SK-N-SH (cell line): ENCODE results near the gene ALPG. TPM values are rescaled to one million over a fixed set of nuclear protein-coding genes. Genes with fewer than 3 reads are reported as not detected.

Experiments used
- CTCF ChIA-PET: fragments of 300-600, 350-600 bp; formaldehyde crosslinking; extraction: SDS; loops from one replicate; lab custom pipeline; 2021; lab: Yijun Ruan, JAX
- POLR2A ChIA-PET: fragments of 350-600 bp; sonication (Branson Sonifier 250); formaldehyde crosslinking; extraction: SDS; loops from one replicate; lab custom pipeline; 2020; ENCODE audit warnings: antibody characterized with exemption, inconsistent platforms; lab: Yijun Ruan, JAX
- DNase-seq: peaks from one replicate; pipeline ENCODE4 v3.0.0; 2012
- H2AFZ ChIP-seq: fragments of 200-600 bp; sonication (generic); 2 replicates; pipeline ENCODE4 v1.8.1; 2016; ENCODE audit warnings: antibody characterized with exemption, mild to moderate bottlenecking, low read depth
- H3F3A ChIP-seq: fragments of 200-600 bp; sonication (generic); replicated peaks from 2 replicates; pipeline ENCODE3; 2016; ENCODE audit warnings: antibody characterized with exemption, mild to moderate bottlenecking; ENCODE audit not compliant: insufficient read depth
- H3K27ac ChIP-seq, 2 experiments: fragments of 200-500 bp in 1 of 2; fragments of 200-600 bp in 1 of 2; sonication (Bioruptor generic) in 1 of 2; sonication (generic), shearing (Covaris generic) in 1 of 2; 2 replicates each; pipeline versions ENCODE4 v1.5.1 to v1.6.1; 2014 to 2016; ENCODE audit warnings: low read depth in 2 of 2, inconsistent platforms in 1 of 2, low read length in 1 of 2, mild to moderate bottlenecking in 1 of 2, mixed read lengths in 1 of 2
- H3K27me3 ChIP-seq: fragments of 200-600 bp; sonication (generic), shearing (Covaris generic); 2 replicates; pipeline ENCODE4 v1.6.1; 2016; ENCODE audit warnings: mixed run types; ENCODE audit not compliant: insufficient read depth
- H3K36me3 ChIP-seq, 2 experiments: fragments of 200-500 bp in 1 of 2; fragments of 200-600 bp in 1 of 2; sonication (Bioruptor generic) in 1 of 2; sonication (generic) in 1 of 2; replicated peaks in 1 of 2; 2 replicates each; pipeline versions ENCODE3 to v1.5.1; 2014 to 2016; ENCODE audit warnings: low read length in 1 of 2, mild to moderate bottlenecking in 1 of 2; ENCODE audit not compliant: insufficient read depth in 2 of 2, control insufficient read depth in 1 of 2
- H3K4me1 ChIP-seq, 2 experiments: fragments of 200-500 bp in 1 of 2; fragments of 200-600 bp in 1 of 2; sonication (Bioruptor generic) in 1 of 2; sonication (generic), shearing (Covaris generic) in 1 of 2; 2 replicates each; pipeline versions ENCODE4 v1.5.1 to v1.6.1; 2014 to 2016; ENCODE audit warnings: low read depth in 1 of 2, low read length in 1 of 2, mixed run types in 1 of 2; ENCODE audit not compliant: insufficient read depth in 2 of 2, control insufficient read depth in 1 of 2
- H3K4me2 ChIP-seq: fragments of 200-600 bp; sonication (generic), shearing (Covaris generic); 2 replicates; pipeline ENCODE4 v1.6.1; 2017; ENCODE audit warnings: mixed run types
- H3K4me3 ChIP-seq, 2 experiments: fragments of 200-500 bp in 1 of 2; fragments of 200-600 bp in 1 of 2; sonication (Bioruptor generic) in 1 of 2; sonication (generic), shearing (Covaris generic) in 1 of 2; 2 replicates each; pipeline versions ENCODE4 v1.5.1 to v1.8.1; 2014 to 2016; ENCODE audit warnings: low read depth in 2 of 2, inconsistent platforms in 1 of 2, low read length in 1 of 2, mild to moderate bottlenecking in 1 of 2, mixed read lengths in 1 of 2, moderate library complexity in 1 of 2
- H3K79me2 ChIP-seq: fragments of 200-600 bp; sonication (generic); 2 replicates; pipeline ENCODE4 v1.8.1; 2017; ENCODE audit warnings: mild to moderate bottlenecking; ENCODE audit not compliant: insufficient read depth
- H3K9ac ChIP-seq: fragments of 200-600 bp; sonication (generic); 2 replicates; pipeline ENCODE4 v1.6.1; 2017; ENCODE audit warnings: mixed run types
- H3K9me2 ChIP-seq: fragments of 200-600 bp; sonication (generic); 2 replicates; pipeline ENCODE4 v1.6.1; 2017; ENCODE audit warnings: mixed run types
- H3K9me3 ChIP-seq: fragments of 200-600 bp; sonication (generic); 2 replicates; pipeline ENCODE4 v1.6.1; 2017; ENCODE audit warnings: mixed run types, mild to moderate bottlenecking, moderate library complexity
- H4K20me1 ChIP-seq: fragments of 200-600 bp; sonication (generic); 2 replicates; pipeline ENCODE4 v1.6.1; 2017; ENCODE audit warnings: mild to moderate bottlenecking, mixed run types; ENCODE audit not compliant: insufficient read depth
- POLR2AphosphoS5 ChIP-seq: IDR thresholded peaks from 2 replicates; pipeline ENCODE4 v1.6.1; 2012; ENCODE audit warnings: low read depth, low read length
- SIN3A ChIP-seq: IDR thresholded peaks from 2 replicates; pipeline ENCODE4 v1.6.1; 2012; ENCODE audit warnings: low read depth, mild to moderate bottlenecking, low read length, moderate library complexity, borderline replicate concordance
- TAF1 ChIP-seq: IDR thresholded peaks from 2 replicates; pipeline ENCODE4 v1.6.1; 2012; ENCODE audit warnings: low read depth, mild to moderate bottlenecking, low read length, moderate library complexity, borderline replicate concordance
- WGBS: methylation state at CpG from one replicate; pipeline ENCODE4 v1.1.6; 2017; ENCODE audit warnings: low lambda C conversion rate; 5-methylcytosine and 5-hydroxymethylcytosine counted together
- polyA plus RNA-seq, 3 experiments: library from polyadenylated mRNA; depleted of rRNA; stranded (reverse); fragments of >200 nt; gene quantifications; 2 replicates each; pipeline ENCODE4 v1.2.3, GENCODE V29; 2012
- TF ChIP-seq, protein P1 (sequence below): IDR thresholded peaks from 2 replicates; pipeline ENCODE4 v1.4.0; 2012; ENCODE audit warnings: low read depth, borderline replicate concordance

The ALPG gene
- polyA plus RNA-seq, 1 of the 3 experiments (the other 2 are of a cell fraction) = not detected

DNA sequence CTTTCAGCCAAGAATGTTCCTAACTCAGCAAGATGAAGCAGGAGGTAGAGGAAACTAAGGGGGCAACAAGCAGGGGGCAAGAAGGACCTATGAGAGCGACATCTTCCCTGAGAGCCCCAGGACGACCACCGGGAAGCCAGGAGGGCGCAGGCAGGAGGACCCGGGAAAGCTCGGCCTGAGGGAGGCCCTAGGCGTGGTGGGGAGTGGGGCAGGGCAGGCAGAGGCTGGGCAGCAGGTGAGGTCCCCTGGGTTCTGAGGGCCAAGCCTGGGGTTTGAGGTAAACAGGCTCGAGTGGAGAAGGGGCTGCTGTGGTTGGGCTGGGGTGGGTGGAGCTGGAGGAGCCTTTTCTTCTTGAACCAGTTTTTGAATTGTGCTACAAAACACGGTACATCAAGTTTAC, 48.0 kb downstream of the ALPG start (continued):
- TF ChIP-seq, protein P1, sequence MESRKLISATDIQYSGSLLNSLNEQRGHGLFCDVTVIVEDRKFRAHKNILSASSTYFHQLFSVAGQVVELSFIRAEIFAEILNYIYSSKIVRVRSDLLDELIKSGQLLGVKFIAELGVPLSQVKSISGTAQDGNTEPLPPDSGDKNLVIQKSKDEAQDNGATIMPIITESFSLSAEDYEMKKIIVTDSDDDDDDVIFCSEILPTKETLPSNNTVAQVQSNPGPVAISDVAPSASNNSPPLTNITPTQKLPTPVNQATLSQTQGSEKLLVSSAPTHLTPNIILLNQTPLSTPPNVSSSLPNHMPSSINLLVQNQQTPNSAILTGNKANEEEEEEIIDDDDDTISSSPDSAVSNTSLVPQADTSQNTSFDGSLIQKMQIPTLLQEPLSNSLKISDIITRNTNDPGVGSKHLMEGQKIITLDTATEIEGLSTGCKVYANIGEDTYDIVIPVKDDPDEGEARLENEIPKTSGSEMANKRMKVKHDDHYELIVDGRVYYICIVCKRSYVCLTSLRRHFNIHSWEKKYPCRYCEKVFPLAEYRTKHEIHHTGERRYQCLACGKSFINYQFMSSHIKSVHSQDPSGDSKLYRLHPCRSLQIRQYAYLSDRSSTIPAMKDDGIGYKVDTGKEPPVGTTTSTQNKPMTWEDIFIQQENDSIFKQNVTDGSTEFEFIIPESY = no peak
- TF ChIP-seq TAF1 = no peak

DNA sequence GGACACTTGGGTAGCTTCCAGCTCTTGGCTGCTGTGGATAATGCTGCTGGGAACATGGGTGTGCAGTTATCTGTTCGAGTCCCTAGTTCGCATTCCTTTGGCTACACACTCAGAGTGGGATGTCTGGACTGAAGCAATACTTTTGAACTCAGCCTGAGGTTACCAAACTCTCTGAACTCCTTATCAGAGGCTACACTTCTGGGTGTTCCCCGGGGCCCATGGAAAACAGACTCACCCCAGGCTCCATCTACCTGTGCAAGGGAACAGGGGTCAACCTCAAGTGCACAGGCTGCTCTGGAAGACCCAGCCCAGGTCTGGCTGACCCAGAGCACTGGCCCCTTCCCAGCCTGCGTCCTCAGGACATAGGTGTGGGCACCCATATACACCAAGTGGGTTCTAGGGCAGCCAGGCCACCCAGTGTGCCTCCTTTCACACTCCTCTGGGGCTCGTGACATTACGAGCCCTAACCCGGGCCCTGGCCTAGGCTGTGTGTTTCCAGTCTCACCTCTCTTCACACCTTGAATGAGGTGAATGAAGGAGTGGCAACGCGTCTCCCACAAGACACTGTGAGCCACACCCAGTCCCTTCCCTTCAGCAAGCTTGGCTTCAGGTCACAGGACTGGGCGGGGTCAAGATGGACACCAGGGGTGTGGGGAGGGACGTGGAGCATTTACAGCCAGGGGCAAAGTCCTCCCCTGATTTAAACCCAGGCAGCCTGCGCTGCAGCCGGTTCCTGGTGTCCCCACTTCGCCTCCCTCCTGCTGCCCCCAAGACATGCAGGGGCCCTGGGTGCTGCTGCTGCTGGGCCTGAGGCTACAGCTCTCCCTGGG, 49.0 kb downstream of the ALPG start, which contains the start of gene ALPI:
Gene ALPI, plus strand, starts transcription at position 728 of the 830 bp plus-strand sequence. Its CDS starts 47 bp downstream, at position 775.
- ChIA-PET POLR2A (no interaction called here), CTCF (interaction anchor here (0.6 to 1.9 kb wide), 3 partner anchors 17 to 67 kb away, joined by 3 to 9 read pairs (median 4); no protein-coding TSS in a partner anchor)
- Histone ChIP-seq H3K9ac (no peak within 1 kb of the TSS), H3K79me2 (no peaks in the 10 kb centered on the region), H3K4me3 (no peak within 1 kb of the TSS), H3F3A (no peaks in the 10 kb centered on the region), H3K27ac (no peak within 1 kb of the TSS), H3K9me2 (no peaks in the 10 kb centered on the region), H3K4me2 (no peak within 1 kb of the TSS), H3K9me3 (no peaks in the 10 kb centered on the region), H4K20me1 (no peaks in the 10 kb centered on the region)
- 55% methylated on average over 9 of the region's 14 CpGs for WGBS
- TF ChIP-seq POLR2AphosphoS5 = no peak
- TF ChIP-seq, all 33 proteins: peak for 0
- H3K36me3 ChIP-seq = no peaks in the 10 kb centered on the region
- H3K4me1 ChIP-seq = no peaks in the 10 kb centered on the region
- no peak for DNase-seq
- H3K27me3 ChIP-seq = peaks cover 5% of the 10 kb centered on the region
- H2AFZ ChIP-seq = no peak within 1 kb of the TSS

DNA sequence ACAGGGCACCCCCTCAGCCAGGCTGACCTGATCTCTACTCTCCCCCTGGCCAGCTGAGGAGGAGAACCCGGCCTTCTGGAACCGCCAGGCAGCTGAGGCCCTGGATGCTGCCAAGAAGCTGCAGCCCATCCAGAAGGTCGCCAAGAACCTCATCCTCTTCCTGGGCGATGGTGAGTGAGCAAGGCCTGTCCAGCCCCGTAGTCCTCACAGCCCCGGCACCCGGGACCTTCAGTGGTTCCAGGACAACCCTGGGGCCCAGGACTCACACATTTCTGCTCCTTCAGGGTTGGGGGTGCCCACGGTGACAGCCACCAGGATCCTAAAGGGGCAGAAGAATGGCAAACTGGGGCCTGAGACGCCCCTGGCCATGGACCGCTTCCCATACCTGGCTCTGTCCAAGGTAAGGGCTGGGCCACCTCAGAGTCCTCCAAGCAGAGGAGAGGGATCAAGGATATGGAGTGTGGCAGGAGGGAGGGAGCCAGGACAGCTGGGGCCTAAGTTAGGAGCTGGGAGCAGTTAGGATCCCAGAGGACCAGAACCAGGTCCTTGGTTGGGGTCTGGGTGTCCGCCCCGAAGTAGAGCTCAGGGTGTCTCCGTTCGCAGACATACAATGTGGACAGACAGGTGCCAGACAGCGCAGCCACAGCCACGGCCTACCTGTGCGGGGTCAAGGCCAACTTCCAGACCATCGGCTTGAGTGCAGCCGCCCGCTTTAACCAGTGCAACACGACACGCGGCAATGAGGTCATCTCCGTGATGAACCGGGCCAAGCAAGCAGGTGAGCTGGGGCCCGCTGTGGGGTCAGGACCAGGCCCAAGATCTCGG, 49.9 kb downstream of the ALPG start:
- no peak for DNase-seq
- Histone ChIP-seq H3K4me3 (no peak overlapping the region), H3K79me2 (no peaks in the 10 kb centered on the region)
- TF ChIP-seq SIN3A = no peak
- TF ChIP-seq, all 33 proteins: peak for 0
- Histone ChIP-seq H2AFZ (no peak overlapping the region), H3K4me2 (no peak overlapping the region), H3F3A (no peaks in the 10 kb centered on the region), H3K27me3 (peaks cover 5% of the 10 kb centered on the region), H3K27ac (no peak overlapping the region), H3K4me1 (no peaks in the 10 kb centered on the region), H3K9ac (no peak overlapping the region), H4K20me1 (no peaks in the 10 kb centered on the region), H3K9me3 (no peaks in the 10 kb centered on the region), H3K36me3 (no peaks in the 10 kb centered on the region), H3K9me2 (no peaks in the 10 kb centered on the region)
- ChIA-PET CTCF (interaction anchor here (1.7 to 1.9 kb wide), 3 partner anchors 18 to 67 kb away, joined by 4 to 9 read pairs (median 4); no protein-coding TSS in a partner anchor), POLR2A (no interaction called here)
- 57% methylated on average over 4 of the region's 27 CpGs for WGBS
